Heart left ventricle (tissue), 16 donors: Measurements from ENCODE around the gene AGPAT3. TPM values are rescaled to one million over a fixed set of nuclear protein-coding genes. Genes with fewer than 3 reads are reported as not detected.

ENCODE experiments used
- ATAC-seq, 4 donors: fragments of 200-7000 bp; cut with Tn5 transposase; one replicate each; pipeline ENCODE4 v1.9.1; 2020 to 2022; ENCODE audit warnings: moderate library complexity in 4 of 4, mild to moderate bottlenecking in 3 of 4, moderate number of reproducible peaks in 1 of 4
- DNase-seq, 5 donors: peaks; one replicate each; pipeline ENCODE4 v3.0.0-alpha.2; 2020
- H3K27ac ChIP-seq, 12 donors: fragments of 200-600 bp; sonication (generic) in 4 of 12; one replicate each; pipeline versions ENCODE4 v1.5.0 to v1.8.0; 2016 to 2022; ENCODE audit warnings: mild to moderate bottlenecking in 2 of 12
- H3K27me3 ChIP-seq, 9 donors: fragments of 200-600 bp; sonication (generic) in 2 of 9; one replicate each; pipeline versions ENCODE4 v1.5.1 to v1.8.0; 2016 to 2022; ENCODE audit warnings: mild to moderate bottlenecking in 3 of 9
- H3K36me3 ChIP-seq, 9 donors: fragments of 200-600 bp; sonication (generic) in 2 of 9; one replicate each; pipeline versions ENCODE4 v1.5.0 to v1.8.0; 2018 to 2022; ENCODE audit warnings: mild to moderate bottlenecking in 2 of 9
- H3K4me1 ChIP-seq, 12 donors: fragments of 200-600 bp; sonication (generic) in 4 of 12; one replicate each; pipeline versions ENCODE4 v1.5.0 to v1.8.0; 2016 to 2022; ENCODE audit warnings: mild to moderate bottlenecking in 3 of 12
- H3K4me3 ChIP-seq, 12 donors: fragments of 200-600 bp; sonication (generic) in 4 of 12; one replicate each; pipeline versions ENCODE4 v1.5.0 to v1.8.0; 2017 to 2022; ENCODE audit warnings: mild to moderate bottlenecking in 9 of 12, moderate library complexity in 4 of 12
- H3K9me3 ChIP-seq, 12 donors: fragments of 200-600 bp; sonication (generic) in 4 of 12; one replicate each; pipeline versions ENCODE4 v1.5.0 to v1.8.0; 2016 to 2022; ENCODE audit warnings: mild to moderate bottlenecking in 1 of 12
- CTCF ChIP-seq, 12 donors: fragments of 200-600 bp; sonication (generic) in 4 of 12; IDR thresholded peaks; one replicate each; pipeline versions ENCODE4 v1.5.0 to v1.8.0; 2018 to 2022; ENCODE audit warnings: antibody characterized with exemption in 12 of 12, mild to moderate bottlenecking in 5 of 12
- POLR2A ChIP-seq, 2 donors: fragments of 450-650 bp; IDR thresholded peaks; one replicate each; pipeline ENCODE4 v1.6.1; 2017; ENCODE audit warnings: antibody characterized with exemption in 2 of 2, mild to moderate bottlenecking in 2 of 2, moderate library complexity in 2 of 2
- WGBS, 4 donors: extraction: QIAGEN DNeasy Blood & Tissue Kit in 2 of 4; methylation state at CpG; one replicate each; pipeline versions ENCODE4 v1.1.5 to v1.1.7; 2013 to 2018; 5-methylcytosine and 5-hydroxymethylcytosine counted together
- intact Hi-C, 10 donors: fragments of 100-400 bp; cut with DNase I; formaldehyde crosslinking; loops; one replicate each; pipeline versions ENCODE4 v1.11.1 to v1.14.2; 2022
- polyA plus RNA-seq, 2 donors: library from polyadenylated mRNA; stranded (reverse); fragments of 200-250 nt; gene quantifications; one replicate each; pipeline ENCODE4 v1.2.3, GENCODE V29; 2013
- total RNA-seq, 9 donors: library from RNA; depleted of rRNA in 2 of 9; stranded (reverse); fragments of >200 nt in 2 of 9; fragmentation: NEBNext Ultra II Directional in 3 of 9; extraction: Animal tissue kit (Norgen Biotek cat#: 25700) in 3 of 9; gene quantifications; one replicate each; pipeline versions ENCODE4 v1.1.0 to v1.2.4, GENCODE V29; 2016 to 2023
- donor health status: ischemic (EF 13 %, LVEDD 7.1; RV severe dilation, severe dysfunction).
- donor health status: healthy with polysubstance abuse.
- donor health status: DM: no; HTN: yes; CAD: no.
- donor health status: DM: no; HTN: no; CAD: no.
- donor health status: ischemic (EF 25% LVEDD 6.9; RV normal size, moderate dysfunction).
- donor health status: ischemic (EF 25% LVEDD 5.7; RV mildly dilated, moderate dysfunction).
- donor health status: healthy.
- donor health status: DM: yes; HTN: yes; CAD: no.
- donor health status: ischemic (EF 35%, LVEDD 5.7; RV mildly dilated, moderate dysfunction).
- donor health status: nonischemic (EF 11% LVEDD 7.7; RV severe dilation, severe dysfunction).
- donor health status: DM: yes; HTN: yes; CAD: no.
- donor health status: PGD.
- donor health status: ischemic (EF 29% LVEDD 5.4; RV normal size, mild dysfunction).
- donor health status: nonischemic (EF 23%, LVEDD 6.1; RV moderate dilation, normal function).

AGPAT3 gene
- total and polyA plus RNA-seq, 11 donors: 26.6 to 86.0 (median 64.5) TPM

GRCh38 chr21:43865540-43866259, 677 bp downstream of the AGPAT3 start:
- Histone ChIP-seq H3K27me3 (no peaks in the 10 kb centered on the region), H3K36me3 (peaks cover 0 to 37% (median 0%) of the 10 kb centered on the region in 9 donors), H3K4me1 (peaks cover 0 to 59% (median 24%) of the 10 kb centered on the region in 12 donors), H3K4me3 (peak overlapping the region; percentile 69 to 97 (median 85)), H3K9me3 (no peaks in the 10 kb centered on the region), H3K27ac (peak overlapping the region; percentile 73 to 96 (median 93))
- intact Hi-C loops: loop anchor here in 8 of 10 donors (2.0 to 10.0 kb wide), 6 partner anchors 37 to 72 kb away; no protein-coding TSS in a partner anchor
- WGBS, 4 donors: 0 to 1% (median 1%) methylated on average over 12 to 59 of the region's 59 CpGs
- TF ChIP-seq CTCF (IDR thresholded peaks at IDR 0.05) (no peak), POLR2A (IDR thresholded peaks at IDR 0.05) (no peak)
- peak in 3 of 4 donors; percentile 47 to 60 (median 55) for ATAC-seq
- peak; percentile 58 to 81 (median 59) for DNase-seq

GRCh38 chr21:43866260-43866629, 1.2 kb downstream of the AGPAT3 start:
- peaks cover 0 to 57% (median 26%) of the 10 kb centered on the region in 12 donors for H3K4me1 ChIP-seq
- peak overlapping the region; percentile 69 to 97 (median 85) for H3K4me3 ChIP-seq
- H3K36me3 ChIP-seq: peaks cover 0 to 43% (median 0%) of the 10 kb centered on the region in 9 donors
- ATAC-seq (peak; percentile 32 to 70 (median 50)), DNase-seq (peak in 4 of 5 donors; percentile 47 to 63 (median 57))
- intact Hi-C loops: loop anchor here in 8 of 10 donors (2.0 to 10.0 kb wide), 6 partner anchors 36 to 71 kb away; no protein-coding TSS in a partner anchor
- TF ChIP-seq CTCF (IDR thresholded peaks at IDR 0.05) (no peak), POLR2A (IDR thresholded peaks at IDR 0.05) (no peak)
- 1 to 4% (median 2%) methylated on average over 16 of the region's 16 CpGs for WGBS, 4 donors
- H3K27ac ChIP-seq: peak overlapping the region; percentile 73 to 96 (median 93)
- H3K27me3 ChIP-seq: no peaks in the 10 kb centered on the region
- H3K9me3 ChIP-seq: no peaks in the 10 kb centered on the region

- H3K4me1 ChIP-seq: peaks cover 0 to 58% (median 29%) of the 10 kb centered on the region in 12 donors
Observed at GRCh38 chr21:43866659-43867331, 1.8 kb downstream of the AGPAT3 start.

More at GRCh38 chr21:43866659-43867331, 1.8 kb downstream of the AGPAT3 start:
- H3K4me3 ChIP-seq: peak overlapping the region in 10 of 12 donors; percentile 69 to 95 (median 85)
- intact Hi-C loops: loop anchor here in 8 of 10 donors (2.0 to 10.0 kb wide), 6 partner anchors 36 to 71 kb away; no protein-coding TSS in a partner anchor
- H3K9me3 ChIP-seq: no peaks in the 10 kb centered on the region
- ATAC-seq (peak in 3 of 4 donors; percentile 4 to 56 (median 6)), DNase-seq (no peak)
- TF ChIP-seq POLR2A (IDR thresholded peaks at IDR 0.05) (no peak), CTCF (IDR thresholded peaks at IDR 0.05) (no peak)
- H3K27me3 ChIP-seq: no peaks in the 10 kb centered on the region
- peak overlapping the region in 11 of 12 donors; percentile 30 to 96 (median 92) for H3K27ac ChIP-seq
- 58 to 77% (median 65%) methylated on average over 24 of the region's 24 CpGs for WGBS, 4 donors
- H3K36me3 ChIP-seq: peaks cover 0 to 46% (median 0%) of the 10 kb centered on the region in 9 donors
